HTERT RPE-1 (cell line): ENCODE results near the gene SEMA6A.

Source experiments
- in situ Hi-C: fragments of 300-500 bp; cut with MboI; formaldehyde crosslinking; loops from 4 replicates; pipeline ENCODE4 v1.14.3; 2020; ENCODE audit warnings: low sequenced_read_pairs

SEMA6A gene

GRCh38 chr5:116467465-116467843 is 107.2 kb downstream of the SEMA6A start:
- in situ Hi-C loops: no loop called here

DNA sequence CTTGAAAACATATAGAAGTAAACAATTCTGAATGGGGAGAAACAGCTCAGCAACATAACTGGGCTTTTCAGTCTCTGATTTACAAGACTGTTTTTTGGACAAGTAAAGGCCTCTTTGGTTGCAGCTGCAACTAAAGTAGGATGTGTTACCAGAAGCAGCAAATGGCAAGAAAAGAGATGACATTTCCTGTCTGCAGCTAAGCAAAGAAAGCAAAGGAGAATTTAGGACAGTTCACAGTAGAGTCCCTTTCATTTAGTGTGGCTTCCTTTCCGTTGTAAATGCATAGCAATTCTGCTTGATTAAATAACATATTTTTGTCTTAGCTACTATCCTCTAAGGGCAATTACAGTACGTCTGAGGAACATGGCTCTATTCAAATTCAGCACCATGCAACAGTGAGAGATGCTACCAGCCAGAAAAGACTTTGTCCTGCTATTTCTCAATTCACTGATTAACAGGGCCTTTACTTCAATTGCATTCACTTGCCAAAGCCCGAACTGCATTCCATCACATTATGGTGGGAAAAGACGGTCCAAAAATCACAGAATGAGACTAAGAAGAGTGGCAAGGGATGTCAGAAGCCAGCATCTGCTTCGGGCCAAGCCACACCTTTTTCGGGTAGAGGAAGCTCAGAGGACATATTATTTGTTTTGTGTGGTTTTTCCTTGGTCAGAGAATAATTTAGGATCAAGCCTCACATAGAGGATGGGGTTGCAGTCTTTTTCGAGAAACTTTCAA is 107.7 kb downstream of the SEMA6A start:
- in situ Hi-C loops: no loop called here

- in situ Hi-C loops: no loop called here
These were observed 109.2 kb downstream of the SEMA6A start for GRCh38 chr5:116465411-116465810.

- in situ Hi-C loops: no loop called here
These were observed 110.4 kb downstream of the SEMA6A start for GRCh38 chr5:116464144-116464708.

DNA sequence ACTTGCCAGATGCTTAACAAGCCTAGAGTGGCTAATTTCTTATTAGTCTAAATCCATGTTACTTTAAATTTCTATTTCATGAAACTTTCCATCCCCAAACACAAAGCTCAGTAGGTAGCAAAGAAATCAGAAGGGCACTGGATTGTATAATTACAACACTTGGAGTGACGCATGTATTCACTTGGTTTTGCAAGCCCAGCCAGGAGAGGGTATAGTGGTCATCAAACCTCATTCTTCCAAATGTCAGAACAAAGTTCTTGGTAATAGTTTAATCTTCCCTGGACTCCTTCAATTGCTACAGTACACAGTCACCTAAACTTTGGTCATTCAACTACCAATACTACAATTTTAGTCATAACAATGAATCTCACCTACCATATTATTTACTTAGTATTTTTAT is 112.1 kb downstream of the SEMA6A start:
- in situ Hi-C loops: no loop called here

GRCh38 chr5:116459301-116459700 is 115.3 kb downstream of the SEMA6A start:
- in situ Hi-C loops: no loop called here

DNA sequence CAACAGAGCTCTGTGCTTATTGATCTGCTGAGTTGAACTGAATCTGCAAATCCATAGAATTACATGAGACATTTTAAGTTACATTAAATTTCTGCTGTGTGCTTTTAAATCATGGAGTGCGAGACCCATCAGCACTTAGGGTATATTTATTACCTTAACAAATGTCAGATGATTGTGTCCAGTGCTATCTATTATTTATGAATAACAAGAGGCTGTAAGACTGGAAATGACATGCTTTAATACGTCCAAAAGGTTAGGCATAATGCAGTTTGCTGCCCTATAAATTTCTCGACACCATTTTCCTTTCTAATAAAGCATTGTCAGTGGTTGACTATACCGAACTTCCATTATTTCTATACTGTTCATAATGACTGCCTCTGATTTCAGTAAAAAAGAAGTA is 117.6 kb downstream of the SEMA6A start:
- in situ Hi-C loops: no loop called here

- in situ Hi-C loops: no loop called here
These were observed 118.6 kb downstream of the SEMA6A start for GRCh38 chr5:116456036-116456435.

GRCh38 chr5:116455061-116455460 is 119.6 kb downstream of the SEMA6A start:
- in situ Hi-C loops: no loop called here

GRCh38 chr5:116454417-116454927 is 120.2 kb downstream of the SEMA6A start:
- in situ Hi-C loops: no loop called here

GRCh38 chr5:116453988-116454411 is 120.6 kb downstream of the SEMA6A start:
- in situ Hi-C loops: no loop called here

GRCh38 chr5:116452774-116453368 is 121.8 kb downstream of the SEMA6A start:
- in situ Hi-C loops: no loop called here

- in situ Hi-C loops: no loop called here
These were observed 122.6 kb downstream of the SEMA6A start for GRCh38 chr5:116451905-116452450.

GRCh38 chr5:116451066-116451465 is 123.6 kb downstream of the SEMA6A start:
- in situ Hi-C loops: no loop called here

GRCh38 chr5:116449458-116449857 is 125.2 kb downstream of the SEMA6A start:
- in situ Hi-C loops: no loop called here

DNA sequence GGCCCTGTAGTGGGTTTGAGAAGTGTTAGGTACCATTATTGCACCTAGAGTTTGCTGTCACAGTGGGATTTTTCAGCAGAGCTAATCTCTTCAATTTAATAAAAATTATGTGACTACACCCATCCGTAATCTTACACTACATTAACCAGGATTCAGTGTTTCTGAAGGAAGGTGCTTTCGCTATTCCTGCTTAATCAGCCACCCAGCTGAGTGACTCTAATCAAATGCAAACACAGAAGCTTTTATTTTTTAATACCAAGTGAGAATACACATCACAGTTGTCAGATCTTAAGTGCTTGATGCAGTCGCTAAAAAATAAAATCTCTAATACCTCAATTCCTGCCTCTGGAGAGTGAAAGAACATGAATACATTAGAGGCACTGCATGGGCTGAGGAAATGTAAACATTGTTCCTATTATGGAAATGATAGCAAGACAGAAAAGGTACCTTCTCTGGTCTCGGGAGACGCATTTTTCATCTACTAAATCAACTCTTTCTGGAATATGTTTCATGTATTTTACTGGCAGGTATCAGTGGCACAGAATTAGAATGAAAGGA is 125.7 kb downstream of the SEMA6A start:
- in situ Hi-C loops: no loop called here

GRCh38 chr5:116448450-116448849 is 126.2 kb downstream of the SEMA6A start:
- in situ Hi-C loops: no loop called here

GRCh38 chr5:116446356-116447005 is 128.1 kb downstream of the SEMA6A start:
- in situ Hi-C loops: no loop called here

GRCh38 chr5:116445311-116445710 is 129.3 kb downstream of the SEMA6A start:
- in situ Hi-C loops: no loop called here

DNA sequence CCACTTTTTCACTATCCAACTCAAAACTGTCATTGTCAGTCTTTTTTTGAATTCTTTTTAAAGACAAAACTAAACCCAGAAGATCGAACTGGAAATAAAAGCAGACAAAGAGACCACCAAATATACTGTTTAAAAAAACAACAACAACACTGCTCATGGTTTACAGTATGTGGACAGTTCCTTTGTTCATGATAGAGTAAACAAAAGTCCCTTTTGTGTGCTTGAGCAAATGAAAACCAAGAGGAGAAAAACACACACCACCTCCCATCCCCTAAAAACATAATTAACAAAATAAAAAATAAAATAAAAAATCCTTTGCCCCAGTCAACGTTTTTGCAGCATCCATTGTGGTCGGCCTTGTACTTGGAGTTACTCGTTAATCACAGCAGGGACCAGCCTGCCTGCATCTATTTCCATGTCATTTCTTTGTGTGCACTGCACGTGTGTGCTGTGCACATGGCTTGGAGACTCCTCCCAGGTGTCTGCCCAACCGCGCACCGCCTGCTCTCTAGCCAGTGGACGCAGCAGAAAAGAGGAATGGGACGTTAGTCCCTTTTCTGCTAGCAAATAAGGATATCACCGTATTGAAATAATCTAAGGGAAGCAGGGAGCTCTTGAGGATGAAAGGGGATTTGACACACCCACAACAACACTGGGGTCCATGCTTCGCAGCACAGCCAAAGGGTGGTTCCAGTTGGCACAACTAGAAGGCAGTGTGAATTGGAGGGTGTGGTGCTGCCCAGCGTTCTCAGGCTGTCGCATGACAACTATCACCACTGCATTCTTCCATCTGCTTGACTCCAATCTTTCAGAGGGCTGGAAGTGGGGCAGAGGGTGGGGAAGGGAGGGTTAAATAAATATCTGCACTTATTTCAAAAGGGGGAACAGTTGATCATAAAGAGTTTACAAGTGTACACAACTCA is 130.0 kb downstream of the SEMA6A start:
- in situ Hi-C loops: no loop called here
